CD4-positive, CD25-positive, alpha-beta regulatory T cell (primary cell): Measurements from ENCODE around the gene KRTAP26-1. TPM values are rescaled to one million over a fixed set of nuclear protein-coding genes. Genes with fewer than 3 reads are reported as not detected.

Experiments used
- ATAC-seq, 2 donors: fragments of 150-1000 bp; cut with Tn5 transposase; one replicate each; pipeline ENCODE4 v1.10.0; 2021; ENCODE audit warnings: low read depth in 2 of 2, moderate number of reproducible peaks in 2 of 2, moderate library complexity in 1 of 2
- DNase-seq, 3 donors: peaks; one replicate each; pipeline versions ENCODE4 v3.0.0 to v3.0.0-alpha.2; 2012 to 2022; ENCODE audit warnings: mixed read lengths in 1 of 3
- H3K27ac ChIP-seq: one replicate; pipeline ENCODE4 v1.7.0; 2013; ENCODE audit warnings: mild to moderate bottlenecking, low read length; ENCODE audit not compliant: insufficient read depth, poor library complexity, severe bottlenecking
- H3K27me3 ChIP-seq: one replicate; pipeline ENCODE4 v1.7.0; 2013; ENCODE audit warnings: low read length; ENCODE audit not compliant: control insufficient read depth, insufficient read depth
- H3K36me3 ChIP-seq: one replicate; pipeline ENCODE4 v1.7.0; 2013; ENCODE audit warnings: mild to moderate bottlenecking, low read length, moderate library complexity; ENCODE audit not compliant: control insufficient read depth, insufficient read depth
- H3K4me1 ChIP-seq: 2 replicates; pipeline ENCODE4 v1.7.0; 2013; ENCODE audit warnings: mild to moderate bottlenecking, low read length; ENCODE audit not compliant: insufficient read depth, control insufficient read depth, poor library complexity, severe bottlenecking
- H3K4me3 ChIP-seq: one replicate; pipeline ENCODE4 v1.7.0; 2013; ENCODE audit warnings: low read depth, mild to moderate bottlenecking, low read length, moderate library complexity
- H3K9me3 ChIP-seq, 2 experiments: 1 replicate in 1 of 2; 2 replicates in 1 of 2; pipeline ENCODE4 v1.7.0; 2013; ENCODE audit warnings: low read length in 2 of 2, mild to moderate bottlenecking in 1 of 2, moderate library complexity in 1 of 2; ENCODE audit not compliant: control insufficient read depth in 2 of 2
- H3K27ac Mint-ChIP-seq, 3 donors: one replicate each; pipeline ENCODE4 v1.8.0; 2020 to 2022; ENCODE audit warnings: mild to moderate bottlenecking in 3 of 3, mixed read lengths in 3 of 3, moderate library complexity in 2 of 3
- H3K27me3 Mint-ChIP-seq: one replicate; pipeline ENCODE4 v1.8.0; 2022; ENCODE audit warnings: mild to moderate bottlenecking, mixed read lengths
- H3K36me3 Mint-ChIP-seq: one replicate; pipeline ENCODE4 v1.8.0; 2020; ENCODE audit warnings: mixed read lengths
- H3K4me1 Mint-ChIP-seq, 4 donors: one replicate each; pipeline ENCODE4 v1.8.0; 2020 to 2022; ENCODE audit warnings: mixed read lengths in 4 of 4, mild to moderate bottlenecking in 1 of 4
- H3K4me3 Mint-ChIP-seq, 4 donors: one replicate each; pipeline ENCODE4 v1.8.0; 2020 to 2022; ENCODE audit warnings: mild to moderate bottlenecking in 4 of 4, mixed read lengths in 4 of 4, moderate library complexity in 3 of 4
- H3K9me3 Mint-ChIP-seq, 7 donors: one replicate each; pipeline ENCODE4 v1.8.0; 2020 to 2022; ENCODE audit warnings: mixed read lengths in 7 of 7, mild to moderate bottlenecking in 3 of 7, moderate library complexity in 2 of 7
- polyA plus RNA-seq, 4 donors: library from polyadenylated mRNA; unstranded; fragments of 300-500 nt; fragmentation: Illumina TruSeq; gene quantifications; one replicate each; pipeline ENCODE4 v1.2.3, GENCODE V29; 2021
- total RNA-seq: library from RNA; stranded (reverse); gene quantifications from one replicate; pipeline ENCODE4 v1.2.3, GENCODE V29; 2022

KRTAP26-1 gene
- total and polyA plus RNA-seq, 5 donors from 2014 or later: not detected

DNA sequence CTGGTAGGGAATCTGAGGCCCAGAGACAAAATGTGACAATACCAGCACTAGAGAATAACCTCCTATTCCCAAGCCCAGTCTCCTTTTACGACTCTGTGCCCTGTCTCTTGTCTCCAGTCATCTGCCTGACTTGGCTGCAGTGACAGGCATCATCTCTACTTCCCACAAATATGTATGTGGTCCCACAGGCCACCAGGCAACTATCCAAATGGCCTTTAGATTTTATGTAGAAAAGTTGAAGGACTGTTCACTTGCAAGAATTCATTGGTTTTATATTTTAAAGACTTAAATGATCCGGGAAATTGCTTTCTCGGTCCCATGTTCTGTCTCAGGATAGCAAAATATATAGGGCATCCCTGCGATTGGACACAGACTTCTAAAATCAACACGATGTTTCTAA lies 49.0 kb downstream of the KRTAP26-1 start:
- Histone ChIP-seq H3K4me1 (no peaks in the 10 kb centered on the region), H3K27me3 (no peaks in the 10 kb centered on the region), H3K27ac (no peak overlapping the region), H3K4me3 (no peak overlapping the region), H3K9me3 (no peaks in the 10 kb centered on the region), H3K36me3 (no peaks in the 10 kb centered on the region)
- Mint-ChIP-seq H3K4me1 (no peaks in the 10 kb centered on the region), H3K9me3 (peaks cover 0 to 3% (median 0%) of the 10 kb centered on the region in 7 donors), H3K4me3 (no peak overlapping the region), H3K36me3 (no peaks in the 10 kb centered on the region), H3K27me3 (no peaks in the 10 kb centered on the region), H3K27ac (no peak overlapping the region)
- ATAC-seq (no peak), DNase-seq (no peak)

DNA sequence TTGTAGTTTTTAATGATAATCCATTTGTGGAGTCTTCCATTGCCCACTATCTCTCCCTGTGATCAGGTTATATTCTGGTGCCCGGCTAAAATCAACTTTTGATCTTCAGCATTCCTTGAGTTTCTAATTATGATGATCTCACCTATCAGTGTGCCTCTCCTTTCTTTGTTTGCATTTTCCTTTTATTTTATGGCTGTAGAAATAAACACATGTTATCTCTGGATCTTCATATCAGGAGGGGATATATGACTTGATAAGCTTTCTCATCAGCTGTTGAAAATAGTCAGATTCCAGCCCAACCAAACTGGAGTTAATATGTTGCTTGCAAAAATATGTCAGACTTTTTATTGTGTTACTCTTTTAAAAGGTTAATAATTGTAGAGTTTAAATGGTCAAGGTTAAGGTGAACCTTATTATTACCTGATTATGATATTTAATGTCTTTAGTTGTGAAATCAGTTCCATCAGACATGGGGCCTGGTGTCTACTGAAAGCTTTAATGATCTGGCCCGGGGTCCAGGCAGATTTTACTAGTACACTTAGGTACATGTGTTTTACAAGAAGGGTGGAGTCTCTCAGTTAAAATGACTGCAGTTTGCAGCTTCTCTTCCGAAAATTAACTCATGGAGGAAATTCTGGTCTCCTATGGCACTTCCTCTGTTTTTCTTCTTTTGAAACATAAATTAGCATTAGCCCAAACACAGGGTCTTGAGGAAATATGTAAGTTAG lies 50.1 kb downstream of the KRTAP26-1 start:
- peaks cover 0 to 3% (median 0%) of the 10 kb centered on the region in 7 donors for H3K9me3 Mint-ChIP-seq
- no peaks in the 10 kb centered on the region for H3K36me3 Mint-ChIP-seq
- H3K27me3 ChIP-seq: no peaks in the 10 kb centered on the region
- H3K27ac Mint-ChIP-seq: no peak overlapping the region
- no peak overlapping the region for H3K27ac ChIP-seq
- no peaks in the 10 kb centered on the region for H3K36me3 ChIP-seq
- no peak overlapping the region for H3K4me3 Mint-ChIP-seq
- ATAC-seq (no peak), DNase-seq (no peak)
- no peaks in the 10 kb centered on the region for H3K4me1 ChIP-seq
- peaks cover 0 to 3% of the 10 kb centered on the region in 2 experiments for H3K9me3 ChIP-seq
- H3K4me3 ChIP-seq: no peak overlapping the region
- no peaks in the 10 kb centered on the region for H3K27me3 Mint-ChIP-seq
- H3K4me1 Mint-ChIP-seq: no peaks in the 10 kb centered on the region

Other genes starting within 250 kb of the KRTAP26-1 start
- not detected for gene CLDN17, start 153.5 kb downstream of the KRTAP26-1 start, total RNA-seq
- gene CLDN17, start 153.5 kb downstream of the KRTAP26-1 start, polyA plus RNA-seq: not detected
- gene CLDN8, start 104.2 kb downstream of the KRTAP26-1 start, total RNA-seq: not detected
- gene CLDN8, start 104.2 kb downstream of the KRTAP26-1 start, polyA plus RNA-seq: not detected
- gene KRTAP24-1, start 37.4 kb downstream of the KRTAP26-1 start, total RNA-seq: not detected
- not detected for gene KRTAP24-1, start 37.4 kb downstream of the KRTAP26-1 start, polyA plus RNA-seq
- gene KRTAP25-1, start 30.8 kb downstream of the KRTAP26-1 start, total RNA-seq: not detected
- not detected for gene KRTAP25-1, start 30.8 kb downstream of the KRTAP26-1 start, polyA plus RNA-seq
- gene KRTAP27-1, start 17.4 kb upstream of the KRTAP26-1 start, total RNA-seq: not detected
- not detected for gene KRTAP27-1, start 17.4 kb upstream of the KRTAP26-1 start, polyA plus RNA-seq
- not detected for gene KRTAP23-1, start 28.3 kb upstream of the KRTAP26-1 start, total RNA-seq
- not detected for gene KRTAP23-1, start 28.3 kb upstream of the KRTAP26-1 start, polyA plus RNA-seq
- gene KRTAP13-2, start 52.0 kb upstream of the KRTAP26-1 start, total RNA-seq: not detected
- not detected for gene KRTAP13-2, start 52.0 kb upstream of the KRTAP26-1 start, polyA plus RNA-seq
- not detected for gene KRTAP13-1, start 75.7 kb upstream of the KRTAP26-1 start, total RNA-seq
- gene KRTAP13-1, start 75.7 kb upstream of the KRTAP26-1 start, polyA plus RNA-seq: not detected
- gene KRTAP13-3, start 105.6 kb upstream of the KRTAP26-1 start, total RNA-seq: not detected
- gene KRTAP13-3, start 105.6 kb upstream of the KRTAP26-1 start, polyA plus RNA-seq: not detected
- not detected for gene KRTAP13-4, start 109.9 kb upstream of the KRTAP26-1 start, total RNA-seq
- not detected for gene KRTAP13-4, start 109.9 kb upstream of the KRTAP26-1 start, polyA plus RNA-seq
- not detected for gene KRTAP15-1, start 120.0 kb upstream of the KRTAP26-1 start, total RNA-seq
- not detected for gene KRTAP15-1, start 120.0 kb upstream of the KRTAP26-1 start, polyA plus RNA-seq
- gene KRTAP19-1, start 160.1 kb upstream of the KRTAP26-1 start, total RNA-seq: not detected
- gene KRTAP19-1, start 160.1 kb upstream of the KRTAP26-1 start, polyA plus RNA-seq: not detected
- gene KRTAP19-2, start 167.1 kb upstream of the KRTAP26-1 start, total RNA-seq: not detected
- not detected for gene KRTAP19-2, start 167.1 kb upstream of the KRTAP26-1 start, polyA plus RNA-seq
- not detected for gene KRTAP19-3, start 171.7 kb upstream of the KRTAP26-1 start, total RNA-seq
- not detected for gene KRTAP19-3, start 171.7 kb upstream of the KRTAP26-1 start, polyA plus RNA-seq
- not detected for gene KRTAP19-4, start 176.8 kb upstream of the KRTAP26-1 start, total RNA-seq
- not detected for gene KRTAP19-4, start 176.8 kb upstream of the KRTAP26-1 start, polyA plus RNA-seq
- gene KRTAP19-5, start 181.8 kb upstream of the KRTAP26-1 start, total RNA-seq: not detected
- gene KRTAP19-5, start 181.8 kb upstream of the KRTAP26-1 start, polyA plus RNA-seq: not detected
- gene KRTAP19-6, start 221.5 kb upstream of the KRTAP26-1 start, total RNA-seq: not detected
- gene KRTAP19-6, start 221.5 kb upstream of the KRTAP26-1 start, polyA plus RNA-seq: not detected
- gene KRTAP19-7, start 241.0 kb upstream of the KRTAP26-1 start, total RNA-seq: not detected
- not detected for gene KRTAP19-7, start 241.0 kb upstream of the KRTAP26-1 start, polyA plus RNA-seq